KOPT-K1 (cell line): ENCODE results near the gene PHETA1.

Experiments
- H3K27ac ChIP-seq: fragments of 200-600 bp; sonication (generic); 2 replicates; pipeline ENCODE4 v1.5.1; 2016; ENCODE audit warnings: antibody characterized with exemption, mild to moderate bottlenecking, low read depth, low read length; ENCODE audit not compliant: poor library complexity, severe bottlenecking
- H3K36me3 ChIP-seq: fragments of 200-600 bp; sonication (generic); 2 replicates; pipeline ENCODE4 v1.5.1; 2017; ENCODE audit warnings: antibody characterized with exemption, mild to moderate bottlenecking, low read length, moderate library complexity; ENCODE audit not compliant: insufficient read depth
- H3K9me3 ChIP-seq: fragments of 200-600 bp; sonication (generic); 2 replicates; pipeline ENCODE4 v1.5.1; 2017; ENCODE audit warnings: antibody characterized with exemption, low read length, mild to moderate bottlenecking; ENCODE audit not compliant: insufficient read depth, poor library complexity, severe bottlenecking

The PHETA1 gene

GRCh38 chr12:111313833-111314259 lies 55.0 kb downstream of the PHETA1 start:
- Histone ChIP-seq H3K9me3 (no peaks in the 10 kb centered on the region), H3K36me3 (no peaks in the 10 kb centered on the region), H3K27ac (no peak overlapping the region)

DNA sequence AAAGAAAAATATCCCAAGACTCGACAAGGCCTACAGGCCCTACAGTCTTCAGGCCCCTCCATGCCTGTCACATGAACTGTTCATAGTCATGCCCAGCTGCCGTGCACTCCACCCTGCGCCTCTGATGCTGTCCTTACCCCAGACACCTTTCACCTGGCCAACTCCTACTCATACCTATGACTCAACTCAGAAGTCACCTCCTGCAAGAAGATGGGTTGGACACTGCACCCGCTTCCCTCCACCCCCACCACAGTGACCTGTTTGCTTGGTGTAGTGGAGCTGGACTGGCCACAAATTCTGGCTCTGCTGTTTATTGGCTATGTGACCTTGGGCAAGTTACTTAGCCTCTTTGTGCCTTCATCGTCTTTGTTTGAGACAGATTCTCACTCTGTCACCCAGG lies 56.2 kb downstream of the PHETA1 start:
- Histone ChIP-seq H3K36me3 (no peaks in the 10 kb centered on the region), H3K9me3 (no peaks in the 10 kb centered on the region), H3K27ac (no peak overlapping the region)

DNA sequence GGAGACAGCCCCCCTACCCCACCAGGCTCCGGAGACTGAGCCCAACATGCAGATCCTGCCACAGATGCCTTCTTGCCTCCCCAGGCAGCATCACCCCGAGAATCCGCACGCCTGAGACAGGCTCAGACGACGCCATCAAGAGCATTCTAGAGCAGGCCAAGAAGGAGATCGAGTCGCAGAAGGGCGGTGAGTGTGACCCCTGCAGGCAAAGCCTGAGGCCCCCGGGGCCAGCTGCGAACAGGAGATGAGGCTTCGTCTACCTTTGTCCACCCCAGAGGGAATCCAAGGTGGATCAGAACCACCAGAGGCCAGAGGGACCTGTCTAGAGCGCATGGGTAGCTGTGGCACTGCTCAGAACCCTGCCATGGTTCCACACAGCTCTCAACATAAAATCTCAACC lies 56.9 kb downstream of the PHETA1 start:
- H3K27ac ChIP-seq = no peak overlapping the region
- H3K36me3 ChIP-seq = no peaks in the 10 kb centered on the region
- peaks cover 3% of the 10 kb centered on the region for H3K9me3 ChIP-seq

DNA sequence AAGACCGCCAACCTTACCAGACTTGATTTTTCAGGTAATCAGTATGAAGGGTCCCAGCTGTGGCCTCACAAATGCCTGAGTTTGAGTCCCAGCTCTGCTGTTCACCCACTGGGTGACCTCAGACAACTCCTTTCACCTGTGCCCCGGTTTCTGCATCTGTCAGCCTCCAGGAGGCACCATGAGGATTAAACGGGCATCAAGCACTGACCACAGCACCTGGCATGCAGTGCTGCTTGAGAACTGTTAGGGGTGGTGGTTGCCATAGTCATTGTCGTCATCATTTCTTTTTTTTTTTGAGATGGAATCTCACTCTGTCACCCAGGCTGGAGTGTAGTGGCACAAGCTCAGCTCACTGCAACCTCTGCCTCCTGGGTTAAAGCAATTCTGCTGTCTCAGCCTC lies 57.9 kb downstream of the PHETA1 start:
- peaks cover 6% of the 10 kb centered on the region for H3K9me3 ChIP-seq
- no peak overlapping the region for H3K27ac ChIP-seq
- no peaks in the 10 kb centered on the region for H3K36me3 ChIP-seq
